HCT116 (cell line): ENCODE results near the gene TBX4.

Source experiments
- EGR1 ChIP-seq: IDR thresholded peaks from 2 replicates; pipeline ENCODE4 v1.6.1; 2012; ENCODE audit warnings: low read depth
- EZH2phosphoT487 ChIP-seq: fragments of 200-600 bp; IDR thresholded peaks from 2 replicates; pipeline ENCODE4 v1.6.1; 2018; ENCODE audit warnings: antibody characterized with exemption, borderline replicate concordance
- JUND ChIP-seq: IDR thresholded peaks from 2 replicates; pipeline ENCODE4 v1.6.1; 2012
- POLR2A ChIP-seq: IDR thresholded peaks from 2 replicates; pipeline ENCODE4 v1.7.0; 2011; ENCODE audit warnings: borderline replicate concordance; ENCODE audit not compliant: insufficient read depth, insufficient read length; ENCODE audit errors: extremely low read depth
- RAD21 ChIP-seq: IDR thresholded peaks from 2 replicates; pipeline ENCODE4 v1.6.1; 2012; ENCODE audit warnings: low read depth, mild to moderate bottlenecking
- YY1 ChIP-seq: IDR thresholded peaks from 2 replicates; pipeline ENCODE4 v1.6.1; 2011; ENCODE audit warnings: low read length, low read depth, moderate library complexity, mild to moderate bottlenecking; ENCODE audit not compliant: insufficient replicate concordance; ENCODE audit errors: extremely low read depth
- ZNF274 ChIP-seq: fragments of 200-500 bp; sonication (Bioruptor generic); IDR thresholded peaks from 2 replicates; pipeline ENCODE4 v1.6.1; 2014; ENCODE audit warnings: mild to moderate bottlenecking, low read depth, low read length, inconsistent platforms
- TF ChIP-seq, protein P1 (sequence below), 3 experiments: fragments of 200-600 bp in 1 of 3; sonication (generic) in 1 of 3; IDR thresholded peaks in 2 of 3; conservative IDR thresholded peaks in 1 of 3; 2 replicates each; pipeline ENCODE4 v1.5.1; 2012 to 2017; ENCODE audit warnings: low read depth in 2 of 3, low read length in 2 of 3, antibody characterized with exemption in 1 of 3, borderline replicate concordance in 1 of 3, control low read depth in 1 of 3, mild to moderate bottlenecking in 1 of 3, mixed read lengths in 1 of 3, mixed run types in 1 of 3, moderate library complexity in 1 of 3; ENCODE audit not compliant: insufficient read depth in 1 of 3
- TF ChIP-seq, protein P2 (sequence below): IDR thresholded peaks from 2 replicates; pipeline ENCODE4 v1.6.1; 2012; ENCODE audit warnings: low read depth

GRCh38 chr17:61470530-61471136, 18.4 kb downstream of the TBX4 start:
- TF ChIP-seq EZH2phosphoT487 (no peak), YY1 (no peak), ZNF274 (no peak), POLR2A (no peak), RAD21 (no peak), EGR1 (no peak), JUND (no peak)
- TF ChIP-seq, protein P1, sequence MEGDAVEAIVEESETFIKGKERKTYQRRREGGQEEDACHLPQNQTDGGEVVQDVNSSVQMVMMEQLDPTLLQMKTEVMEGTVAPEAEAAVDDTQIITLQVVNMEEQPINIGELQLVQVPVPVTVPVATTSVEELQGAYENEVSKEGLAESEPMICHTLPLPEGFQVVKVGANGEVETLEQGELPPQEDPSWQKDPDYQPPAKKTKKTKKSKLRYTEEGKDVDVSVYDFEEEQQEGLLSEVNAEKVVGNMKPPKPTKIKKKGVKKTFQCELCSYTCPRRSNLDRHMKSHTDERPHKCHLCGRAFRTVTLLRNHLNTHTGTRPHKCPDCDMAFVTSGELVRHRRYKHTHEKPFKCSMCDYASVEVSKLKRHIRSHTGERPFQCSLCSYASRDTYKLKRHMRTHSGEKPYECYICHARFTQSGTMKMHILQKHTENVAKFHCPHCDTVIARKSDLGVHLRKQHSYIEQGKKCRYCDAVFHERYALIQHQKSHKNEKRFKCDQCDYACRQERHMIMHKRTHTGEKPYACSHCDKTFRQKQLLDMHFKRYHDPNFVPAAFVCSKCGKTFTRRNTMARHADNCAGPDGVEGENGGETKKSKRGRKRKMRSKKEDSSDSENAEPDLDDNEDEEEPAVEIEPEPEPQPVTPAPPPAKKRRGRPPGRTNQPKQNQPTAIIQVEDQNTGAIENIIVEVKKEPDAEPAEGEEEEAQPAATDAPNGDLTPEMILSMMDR (IDR thresholded peaks at IDR 0.05 in 2 of 3, conservative IDR thresholded peaks at IDR 0.05 in 1 of 3; ENCODE audit: borderline replicate concordance in 1 of 3, insufficient read depth in 1 of 3, low read depth in 2 of 3, low read length in 2 of 3), result peak in 2 of 3 experiments; percentile 38 to 40; a peak in 4 of 6 replicates
- TF ChIP-seq, protein P2, sequence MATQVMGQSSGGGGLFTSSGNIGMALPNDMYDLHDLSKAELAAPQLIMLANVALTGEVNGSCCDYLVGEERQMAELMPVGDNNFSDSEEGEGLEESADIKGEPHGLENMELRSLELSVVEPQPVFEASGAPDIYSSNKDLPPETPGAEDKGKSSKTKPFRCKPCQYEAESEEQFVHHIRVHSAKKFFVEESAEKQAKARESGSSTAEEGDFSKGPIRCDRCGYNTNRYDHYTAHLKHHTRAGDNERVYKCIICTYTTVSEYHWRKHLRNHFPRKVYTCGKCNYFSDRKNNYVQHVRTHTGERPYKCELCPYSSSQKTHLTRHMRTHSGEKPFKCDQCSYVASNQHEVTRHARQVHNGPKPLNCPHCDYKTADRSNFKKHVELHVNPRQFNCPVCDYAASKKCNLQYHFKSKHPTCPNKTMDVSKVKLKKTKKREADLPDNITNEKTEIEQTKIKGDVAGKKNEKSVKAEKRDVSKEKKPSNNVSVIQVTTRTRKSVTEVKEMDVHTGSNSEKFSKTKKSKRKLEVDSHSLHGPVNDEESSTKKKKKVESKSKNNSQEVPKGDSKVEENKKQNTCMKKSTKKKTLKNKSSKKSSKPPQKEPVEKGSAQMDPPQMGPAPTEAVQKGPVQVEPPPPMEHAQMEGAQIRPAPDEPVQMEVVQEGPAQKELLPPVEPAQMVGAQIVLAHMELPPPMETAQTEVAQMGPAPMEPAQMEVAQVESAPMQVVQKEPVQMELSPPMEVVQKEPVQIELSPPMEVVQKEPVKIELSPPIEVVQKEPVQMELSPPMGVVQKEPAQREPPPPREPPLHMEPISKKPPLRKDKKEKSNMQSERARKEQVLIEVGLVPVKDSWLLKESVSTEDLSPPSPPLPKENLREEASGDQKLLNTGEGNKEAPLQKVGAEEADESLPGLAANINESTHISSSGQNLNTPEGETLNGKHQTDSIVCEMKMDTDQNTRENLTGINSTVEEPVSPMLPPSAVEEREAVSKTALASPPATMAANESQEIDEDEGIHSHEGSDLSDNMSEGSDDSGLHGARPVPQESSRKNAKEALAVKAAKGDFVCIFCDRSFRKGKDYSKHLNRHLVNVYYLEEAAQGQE, result no peak
